CD14-positive monocyte (primary cell): ENCODE results near the gene TUT7. TPM values are rescaled to one million over a fixed set of nuclear protein-coding genes. Genes with fewer than 3 reads are reported as not detected.

Experiments used
- DNase-seq, 3 donors: peaks; one replicate each; pipeline ENCODE4 v3.0.0-alpha.2; 2011 to 2022
- H2AFZ ChIP-seq: 2 replicates; pipeline ENCODE4 v1.6.0; 2012; ENCODE audit warnings: mild to moderate bottlenecking, low read depth, low read length, inconsistent platforms; ENCODE audit not compliant: insufficient read depth, poor library complexity, severe bottlenecking
- H3K27ac ChIP-seq, 2 donors: 1 replicate in 1 of 2; 2 replicates in 1 of 2; pipeline ENCODE4 v1.5.1; 2012 to 2013; ENCODE audit warnings: low read length in 2 of 2, control low read depth in 1 of 2, inconsistent platforms in 1 of 2, low read depth in 1 of 2, mild to moderate bottlenecking in 1 of 2
- H3K27me3 ChIP-seq, 2 donors: one replicate each; pipeline versions ENCODE4 v1.6.0 to v1.6.1; 2011 to 2013; ENCODE audit warnings: low read length in 2 of 2; ENCODE audit not compliant: control insufficient read depth in 2 of 2, insufficient read depth in 2 of 2
- H3K36me3 ChIP-seq, 2 donors: replicated peaks in 1 of 2; 1 replicate in 1 of 2; 2 replicates in 1 of 2; pipeline versions ENCODE4 v1.5.1 to v1.6.1; 2012 to 2013; ENCODE audit warnings: low read length in 2 of 2, control low read depth in 1 of 2, inconsistent platforms in 1 of 2, mild to moderate bottlenecking in 1 of 2; ENCODE audit not compliant: insufficient read depth in 2 of 2, control insufficient read depth in 1 of 2
- H3K4me1 ChIP-seq, 2 donors: 1 replicate in 1 of 2; 2 replicates in 1 of 2; pipeline versions ENCODE4 v1.5.1 to v1.6.1; 2012 to 2013; ENCODE audit warnings: low read length in 2 of 2, control low read depth in 1 of 2, inconsistent platforms in 1 of 2, mild to moderate bottlenecking in 1 of 2, moderate library complexity in 1 of 2; ENCODE audit not compliant: insufficient read depth in 2 of 2, control insufficient read depth in 1 of 2
- H3K4me2 ChIP-seq: replicated peaks from 2 replicates; pipeline ENCODE3; 2012; ENCODE audit warnings: low read length, moderate library complexity, mild to moderate bottlenecking; ENCODE audit not compliant: poor library complexity, severe bottlenecking; ENCODE audit errors: extremely low read depth
- H3K4me3 ChIP-seq, 3 experiments: fragments of 200-600 bp in 1 of 3; sonication (generic) in 1 of 3; replicated peaks in 1 of 3; 1 replicate in 2 of 3; 2 replicates in 1 of 3; pipeline ENCODE4 v1.5.1; 2011 to 2013; ENCODE audit warnings: low read length in 3 of 3, mild to moderate bottlenecking in 3 of 3, control low read depth in 2 of 3, low read depth in 2 of 3, inconsistent platforms in 1 of 3, moderate library complexity in 1 of 3
- H3K79me2 ChIP-seq: 2 replicates; pipeline ENCODE4 v1.6.0; 2012; ENCODE audit warnings: mild to moderate bottlenecking, control low read depth, inconsistent platforms, low read length, moderate library complexity; ENCODE audit not compliant: insufficient read depth
- H3K9ac ChIP-seq: 2 replicates; pipeline ENCODE4 v1.6.0; 2017; ENCODE audit warnings: low read length, mild to moderate bottlenecking; ENCODE audit not compliant: insufficient read depth, poor library complexity, severe bottlenecking
- H3K9me3 ChIP-seq, 2 donors: replicated peaks in 1 of 2; 1 replicate in 1 of 2; 2 replicates in 1 of 2; pipeline versions ENCODE4 v1.5.1 to v1.6.1; 2012 to 2013; ENCODE audit warnings: low read length in 2 of 2, control low read depth in 1 of 2; ENCODE audit not compliant: control insufficient read depth in 1 of 2, insufficient read depth in 1 of 2
- H4K20me1 ChIP-seq: 2 replicates; pipeline ENCODE4 v1.6.0; 2012; ENCODE audit warnings: mild to moderate bottlenecking, low read length, control low read depth, moderate library complexity; ENCODE audit not compliant: insufficient read depth
- H3K27ac Mint-ChIP-seq, 7 donors: one replicate each; pipeline ENCODE4 v1.8.0; 2020; ENCODE audit warnings: mild to moderate bottlenecking in 7 of 7, mixed read lengths in 7 of 7, moderate library complexity in 6 of 7, inconsistent platforms in 2 of 7
- H3K27me3 Mint-ChIP-seq, 3 donors: one replicate each; pipeline ENCODE4 v1.8.0; 2021 to 2022; ENCODE audit warnings: low read depth in 3 of 3, mild to moderate bottlenecking in 3 of 3, mixed read lengths in 3 of 3, moderate library complexity in 3 of 3, inconsistent platforms in 1 of 3
- H3K36me3 Mint-ChIP-seq, 2 donors: one replicate each; pipeline ENCODE4 v1.8.0; 2020; ENCODE audit warnings: mixed read lengths in 2 of 2, inconsistent platforms in 1 of 2, mild to moderate bottlenecking in 1 of 2
- H3K4me1 Mint-ChIP-seq: one replicate; pipeline ENCODE4 v1.8.0; 2020; ENCODE audit warnings: mild to moderate bottlenecking, mixed read lengths
- H3K4me3 Mint-ChIP-seq, 2 donors: one replicate each; pipeline ENCODE4 v1.8.0; 2020; ENCODE audit warnings: mild to moderate bottlenecking in 2 of 2, mixed read lengths in 2 of 2, moderate library complexity in 1 of 2
- H3K9me3 Mint-ChIP-seq, 7 donors: one replicate each; pipeline ENCODE4 v1.8.0; 2020 to 2022; ENCODE audit warnings: mixed read lengths in 7 of 7, mild to moderate bottlenecking in 6 of 7, moderate library complexity in 6 of 7, inconsistent platforms in 2 of 7
- CTCF ChIP-seq: fragments of 200-600 bp; IDR thresholded peaks from one replicate; pipeline ENCODE4 v1.8.0; 2022; ENCODE audit warnings: antibody characterized with exemption, mild to moderate bottlenecking
- WGBS: methylation state at CpG from one replicate; pipeline ENCODE4 v1.1.5; 2013; ENCODE audit warnings: missing lambda C conversion rate; ENCODE audit not compliant: insufficient coverage; 5-methylcytosine and 5-hydroxymethylcytosine counted together
- intact Hi-C, 2 donors: fragments of 100-400 bp; cut with micrococcal nuclease; formaldehyde crosslinking; loops; one replicate each; pipeline versions ENCODE4 v1.15.0 to v1.15.1; 2023
- polyA plus RNA-seq, 3 donors: library from polyadenylated mRNA; depleted of rRNA in 1 of 3; unstranded in 2 of 3; stranded (reverse) in 1 of 3; fragments of 300-500 nt in 2 of 3; fragments of >200 nt in 1 of 3; fragmentation: Illumina TruSeq in 2 of 3; gene quantifications; 1 replicate in 2 of 3; 2 replicates in 1 of 3; pipeline ENCODE4 v1.2.3, GENCODE V29; 2012 to 2021

The TUT7 gene
- polyA plus RNA-seq, 3 donors: 14.2 to 51.6 (median 27.9) TPM

GRCh38 chr9:86351880-86352279 is 2.3 kb downstream of the TUT7 start:
- no peak for DNase-seq
- peaks cover 74% of the 10 kb centered on the region for H3K79me2 ChIP-seq
- Mint-ChIP-seq H3K4me1 (peaks cover 60% of the 10 kb centered on the region), H3K36me3 (peaks cover 22 to 38% of the 10 kb centered on the region in 2 donors), H3K9me3 (peaks cover 0 to 9% (median 3%) of the 10 kb centered on the region in 7 donors), H3K27ac (peak overlapping the region in 6 of 7 donors; percentile 9 to 73 (median 50)), H3K4me3 (peak overlapping the region; percentile 83 to 94), H3K27me3 (peaks cover 0 to 2% (median 0%) of the 10 kb centered on the region in 3 donors)
- peak overlapping the region; percentile 81 for H3K4me2 ChIP-seq
- H3K9me3 ChIP-seq: no peaks in the 10 kb centered on the region
- no peak overlapping the region for H2AFZ ChIP-seq
- no peaks in the 10 kb centered on the region for H3K27me3 ChIP-seq
- intact Hi-C loops: loop anchor here in 1 of 2 donors (5.0 to 10.0 kb wide), 2 partner anchors 70 to 413 kb away; partner anchors contain the start of gene ISCA1
- H3K9ac ChIP-seq: no peak overlapping the region
- peak overlapping the region; percentile 90 to 99 (median 98) for H3K4me3 ChIP-seq
- 60% methylated on average over 3 of the region's 6 CpGs for WGBS
- H3K27ac ChIP-seq: peak overlapping the region in 1 of 2 donors; percentile 54
- H3K36me3 ChIP-seq: peaks cover 1 to 14% of the 10 kb centered on the region in 2 donors
- peaks cover 60 to 83% of the 10 kb centered on the region in 2 donors for H3K4me1 ChIP-seq
- no peak for TF ChIP-seq CTCF
- peaks cover 38% of the 10 kb centered on the region for H4K20me1 ChIP-seq

- Histone ChIP-seq H4K20me1 (peaks cover 55% of the 10 kb centered on the region), H3K9me3 (no peaks in the 10 kb centered on the region), H3K4me2 (peak overlapping the region; percentile 81), H3K4me1 (peaks cover 53 to 74% of the 10 kb centered on the region in 2 donors), H3K4me3 (peak overlapping the region; percentile 90 to 99 (median 98)), H3K36me3 (peaks cover 17 to 27% of the 10 kb centered on the region in 2 donors), H3K79me2 (peaks cover 91% of the 10 kb centered on the region), H3K27me3 (no peaks in the 10 kb centered on the region), H3K27ac (peak overlapping the region; percentile 47 to 57), H2AFZ (no peak overlapping the region), H3K9ac (no peak overlapping the region)
- peaks cover 61% of the 10 kb centered on the region for H3K4me1 Mint-ChIP-seq
- no peak for TF ChIP-seq CTCF
- H3K27me3 Mint-ChIP-seq: no peaks in the 10 kb centered on the region
- peak; percentile 54 to 76 (median 71) for DNase-seq
- peaks cover 35 to 50% of the 10 kb centered on the region in 2 donors for H3K36me3 Mint-ChIP-seq
- intact Hi-C loops: loop anchor here in 1 of 2 donors (5.0 to 10.0 kb wide), 2 partner anchors 68 to 415 kb away; partner anchors contain the start of gene ISCA1
- WGBS: 17% methylated on average over 6 of the region's 12 CpGs
- H3K27ac Mint-ChIP-seq: peak overlapping the region; percentile 62 to 94 (median 89)
- H3K9me3 Mint-ChIP-seq: peaks cover 0 to 9% (median 3%) of the 10 kb centered on the region in 7 donors
- H3K4me3 Mint-ChIP-seq: peak overlapping the region; percentile 83 to 94
These were observed 4.0 kb downstream of the TUT7 start for GRCh38 chr9:86350006-86350760.
